Muscle of back (tissue), 11 donors: ENCODE data around the gene CSH1. TPM values are rescaled to one million over a fixed set of nuclear protein-coding genes. Genes with fewer than 3 reads are reported as not detected.
"Not testable (repeated sequence)": the region's sequence is repeated elsewhere in the genome, so short reads cannot be mapped to it uniquely, and the experiment has no call there.

ENCODE experiments used
- DNase-seq, 3 donors: peaks; one replicate each; pipeline versions ENCODE4 v3.0.0 to v3.0.0-alpha.2; 2013
- polyA plus RNA-seq, 10 donors: library from polyadenylated mRNA; unstranded; fragments of 120-200 nt; gene quantifications; one replicate each; pipeline ENCODE4 v1.2.1, GENCODE V29; 2013; ENCODE audit not compliant: insufficient read length in 10 of 10

The CSH1 gene
- polyA plus RNA-seq, 10 donors = 2.0 to 42.4 (median 7.8) TPM; not detected in 1

DNA sequence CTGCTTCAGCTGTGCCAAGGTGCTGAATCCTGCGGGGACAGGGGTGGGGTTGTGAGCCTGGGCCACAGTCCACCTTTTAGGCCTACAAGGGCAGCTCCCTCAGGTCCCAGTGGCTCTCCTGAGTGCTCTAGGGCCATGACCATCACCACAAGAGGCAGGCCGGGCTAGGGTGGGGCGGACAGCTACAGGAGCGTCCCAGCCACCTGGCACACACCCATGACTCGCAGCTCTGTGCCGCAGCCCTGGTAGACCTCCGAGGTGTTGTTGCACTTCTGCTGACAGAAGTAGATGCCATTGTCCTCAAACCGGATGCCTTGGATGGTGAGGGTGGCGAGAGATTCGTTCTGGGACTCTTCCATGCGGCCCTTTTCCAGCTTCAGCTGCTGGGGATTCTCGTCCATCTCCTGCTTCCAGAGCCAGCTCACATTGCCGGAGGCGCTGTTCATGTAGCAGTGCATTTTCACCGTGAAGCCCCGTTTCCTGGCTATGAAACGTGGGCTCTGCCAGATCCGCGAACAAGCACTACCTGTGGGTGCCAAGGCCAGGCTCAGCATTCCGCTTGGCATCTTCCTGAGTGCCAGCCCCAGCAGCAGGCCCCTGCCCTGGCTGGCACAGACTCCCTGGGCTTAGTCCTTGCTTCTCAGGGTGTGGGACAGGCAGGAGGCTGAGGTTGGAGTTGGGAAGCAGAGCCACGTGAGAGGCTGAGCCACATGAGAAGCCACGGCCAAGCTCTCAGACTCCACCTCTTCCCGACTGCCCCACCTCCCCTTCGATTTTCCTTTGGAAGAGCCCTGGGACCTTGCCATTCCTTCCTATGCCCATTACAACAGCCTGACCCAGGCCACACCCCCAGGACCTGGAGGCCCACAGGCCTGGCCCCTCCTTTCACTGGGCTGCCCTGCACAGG is 33.7 kb upstream of the CSH1 start:
- no peak for DNase-seq

DNA sequence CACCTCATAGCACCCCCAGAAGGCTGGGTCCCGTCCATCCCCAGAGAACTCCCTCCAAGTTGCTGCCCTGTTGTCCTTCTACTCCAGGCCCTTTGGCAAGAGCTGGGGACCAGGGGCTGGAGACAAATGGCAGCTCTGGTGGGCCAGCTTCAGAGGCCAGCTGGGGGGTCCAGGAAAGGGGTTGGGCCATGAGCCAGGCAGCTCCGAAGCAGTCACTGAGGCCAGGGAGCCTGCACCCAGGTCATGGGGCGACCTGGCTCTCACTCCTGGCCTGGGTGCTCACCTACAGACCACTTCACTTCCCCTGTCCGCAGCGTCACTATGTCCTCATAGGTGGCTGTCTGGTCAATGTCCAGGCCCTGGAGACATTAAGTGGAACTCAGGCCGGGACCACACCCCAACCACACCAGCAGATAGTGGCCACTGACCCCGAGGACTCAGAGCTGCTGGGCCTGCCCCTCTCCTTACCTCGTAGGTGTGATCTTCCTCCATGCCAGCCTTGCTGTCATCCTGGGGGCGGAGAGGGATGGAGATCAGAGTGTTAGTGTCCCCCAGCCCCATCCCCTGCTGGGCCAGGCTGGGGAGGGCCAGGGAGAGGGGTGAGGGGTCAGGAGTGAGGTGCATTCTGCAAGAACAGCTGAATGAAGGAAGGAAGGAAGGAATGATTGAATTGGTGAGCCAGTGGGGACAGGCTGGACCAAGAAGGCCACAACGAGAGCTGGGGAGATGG is 32.8 kb upstream of the CSH1 start:
- no peak for DNase-seq

DNA sequence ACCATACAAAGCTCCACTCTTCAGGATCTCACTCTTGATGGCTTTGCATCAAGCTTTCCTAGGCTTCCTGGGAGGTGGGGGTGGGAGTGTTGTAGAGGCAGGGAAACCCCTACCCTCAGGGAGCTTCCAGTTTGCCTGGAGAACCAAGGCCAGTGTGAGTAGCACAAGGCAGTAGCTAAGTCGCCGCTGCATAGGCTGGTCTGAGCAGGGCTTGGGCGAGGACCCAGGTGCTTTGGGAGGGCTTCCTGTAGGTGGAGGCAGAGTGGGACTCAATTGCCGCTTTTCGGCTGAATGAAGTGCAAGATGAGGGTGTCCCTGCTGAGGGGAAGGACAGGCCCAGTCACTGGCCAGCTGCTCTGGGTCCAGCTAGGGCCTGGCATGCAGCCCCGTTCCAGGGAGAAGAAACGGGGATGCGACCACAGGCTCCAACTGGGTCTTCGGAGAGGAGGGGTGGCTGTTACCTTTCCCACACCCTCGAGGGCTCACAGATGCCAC is 31.8 kb upstream of the CSH1 start:
- DNase-seq = no peak

DNA sequence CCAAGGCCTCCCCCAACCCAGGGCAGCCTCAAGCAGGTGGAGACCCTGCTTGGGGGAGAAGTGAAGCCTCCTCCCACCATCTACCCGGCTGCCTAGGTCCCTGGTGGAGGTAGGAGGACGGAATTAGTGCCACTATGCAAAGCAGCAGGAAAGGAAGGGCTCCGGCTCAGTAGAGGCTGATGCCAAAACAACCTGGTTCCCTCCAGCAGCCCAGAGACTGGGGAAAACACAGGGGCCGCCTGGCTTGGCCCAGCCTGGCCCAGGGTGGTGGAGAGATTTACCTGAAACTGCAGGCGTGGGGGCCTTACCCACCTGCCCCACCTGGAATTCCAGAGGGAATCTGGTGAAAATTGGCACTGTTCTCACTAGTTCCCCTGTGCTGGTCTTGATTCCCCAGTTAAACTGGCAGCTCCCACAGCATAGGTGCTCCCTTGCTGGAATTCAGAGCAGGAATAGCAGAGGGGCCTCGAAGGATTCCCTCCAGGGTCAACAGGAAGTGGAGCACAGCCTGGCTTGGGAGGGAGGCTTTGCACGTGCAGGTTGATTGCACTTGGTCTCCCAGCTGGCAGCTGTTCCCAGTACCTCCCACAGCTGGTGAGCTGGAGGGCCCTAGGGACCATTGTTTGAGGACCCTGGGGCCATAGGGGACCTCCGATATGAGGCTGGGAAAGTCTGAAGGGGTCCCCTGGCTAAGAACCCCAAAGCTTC is 31.2 kb upstream of the CSH1 start:
- no peak for DNase-seq

DNA sequence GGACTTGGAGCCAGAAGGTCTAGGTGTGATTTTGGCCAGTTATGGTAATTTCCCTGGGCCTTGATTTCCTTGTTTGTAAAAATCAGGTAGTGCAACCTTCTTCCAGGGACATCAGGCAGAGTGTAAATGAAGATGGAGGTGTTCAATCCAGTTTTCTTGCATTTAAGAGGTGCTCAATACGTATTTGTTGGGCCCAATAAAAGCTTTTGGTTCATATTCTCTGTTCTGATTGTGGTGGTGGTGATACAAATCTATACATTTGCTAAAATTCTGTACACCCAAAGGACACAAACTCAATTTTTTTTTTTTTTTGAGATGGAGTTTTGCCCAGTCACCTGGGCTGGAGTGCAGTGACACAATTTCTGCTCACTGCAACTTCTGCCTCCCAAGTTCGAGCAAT is 29.8 kb upstream of the CSH1 start:
- DNase-seq = no peak

DNA sequence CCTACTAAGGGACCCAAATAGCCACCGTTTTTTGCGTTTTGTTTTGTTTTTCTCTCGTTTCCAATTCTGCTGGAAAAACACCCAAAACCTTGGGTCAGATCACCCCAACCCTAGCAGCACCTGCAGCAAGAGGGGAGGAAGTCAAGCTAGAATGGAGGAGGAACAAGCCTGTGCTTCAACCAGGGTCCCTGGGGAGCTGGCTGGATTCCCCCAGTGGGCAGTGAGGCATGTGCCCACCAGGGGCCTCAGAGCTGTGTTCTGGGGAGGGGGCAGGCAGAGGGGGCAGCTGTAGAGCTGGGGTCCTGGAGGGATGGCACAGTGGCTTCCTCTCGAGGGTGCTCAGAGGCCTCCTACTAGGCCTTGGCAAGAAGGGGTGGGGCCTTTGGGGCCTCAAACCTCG is 29.2 kb upstream of the CSH1 start:
- no peak for DNase-seq

DNA sequence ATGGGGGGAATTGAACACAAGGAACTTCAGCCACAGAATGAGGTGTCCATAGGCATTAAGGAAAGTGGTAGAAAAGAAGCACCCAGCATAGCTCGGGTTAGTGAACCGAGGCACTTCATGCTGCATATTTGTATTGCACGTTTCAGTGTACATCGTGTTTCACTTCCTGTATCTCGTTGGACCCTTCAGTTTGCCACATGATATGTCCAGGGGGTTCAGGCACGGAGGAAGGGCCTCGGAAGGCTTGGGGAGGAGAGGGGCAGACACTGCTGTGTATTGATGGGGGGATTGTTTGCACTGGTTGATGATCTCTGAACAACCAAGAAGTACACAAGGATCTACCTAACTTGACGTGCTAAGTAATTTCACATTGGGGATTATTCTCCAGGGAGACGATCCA is 26.0 kb upstream of the CSH1 start:
- DNase-seq = not testable (repeated sequence)

DNA sequence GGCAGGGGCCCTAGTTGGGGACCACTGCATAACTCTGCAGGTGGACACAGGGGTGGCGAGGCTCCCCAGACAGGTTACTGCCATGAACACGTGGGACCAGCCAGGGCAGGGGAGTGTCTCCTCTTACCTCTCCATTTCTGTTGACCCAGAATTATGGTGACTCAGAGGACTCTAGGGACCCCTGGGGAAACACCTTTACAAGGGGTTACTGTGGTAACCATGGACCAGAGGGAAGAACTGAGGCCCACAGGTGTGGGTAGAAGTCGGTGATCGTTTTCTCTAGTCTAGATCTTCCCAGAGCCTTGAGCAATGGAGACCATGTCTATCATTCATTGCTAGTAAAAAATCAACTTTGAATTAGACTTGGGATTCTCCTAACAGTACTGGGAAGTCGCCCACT is 24.4 kb upstream of the CSH1 start:
- not testable (repeated sequence) for DNase-seq

DNA sequence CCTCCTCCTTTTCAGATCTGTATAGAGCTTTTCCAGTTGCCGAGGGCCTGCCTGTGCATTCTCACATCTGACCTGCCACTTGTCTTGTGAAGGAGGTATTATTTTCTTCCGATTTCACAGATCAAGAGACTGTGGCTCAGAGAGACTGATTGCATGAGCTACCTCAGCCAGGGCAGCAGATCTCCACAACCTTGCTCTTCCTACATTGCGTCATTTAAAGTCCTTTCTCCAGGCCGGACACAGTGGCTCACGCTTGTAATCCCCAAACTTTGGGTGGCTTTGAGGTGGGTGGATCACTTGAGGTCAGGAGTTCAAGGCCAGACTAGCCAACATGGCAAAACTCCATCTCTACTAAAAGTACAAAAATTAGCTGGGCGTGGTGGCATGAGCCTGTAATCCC is 23.7 kb upstream of the CSH1 start:
- not testable (repeated sequence) for DNase-seq

DNA sequence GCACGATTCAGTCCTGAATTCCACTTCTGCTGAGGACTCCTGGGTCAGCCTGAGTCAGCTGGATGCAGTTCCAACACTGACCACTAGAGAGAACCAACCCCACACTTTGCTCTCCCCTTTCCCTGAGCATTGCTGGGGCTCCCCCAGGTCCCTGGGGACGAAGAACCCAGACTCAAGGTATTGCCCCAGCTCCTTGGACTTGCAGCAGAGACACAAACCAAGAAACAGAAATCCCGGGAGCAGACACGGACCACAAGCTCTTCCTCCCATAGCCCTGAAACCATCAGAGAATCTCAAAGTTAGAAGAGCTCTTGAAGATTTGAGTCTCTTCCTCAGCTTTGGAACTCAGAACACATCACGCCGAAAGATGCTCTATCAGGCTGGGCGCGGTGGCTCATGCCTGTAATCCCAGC is 22.9 kb upstream of the CSH1 start:
- DNase-seq = peak; percentile 32 to 72 (median 49)

DNA sequence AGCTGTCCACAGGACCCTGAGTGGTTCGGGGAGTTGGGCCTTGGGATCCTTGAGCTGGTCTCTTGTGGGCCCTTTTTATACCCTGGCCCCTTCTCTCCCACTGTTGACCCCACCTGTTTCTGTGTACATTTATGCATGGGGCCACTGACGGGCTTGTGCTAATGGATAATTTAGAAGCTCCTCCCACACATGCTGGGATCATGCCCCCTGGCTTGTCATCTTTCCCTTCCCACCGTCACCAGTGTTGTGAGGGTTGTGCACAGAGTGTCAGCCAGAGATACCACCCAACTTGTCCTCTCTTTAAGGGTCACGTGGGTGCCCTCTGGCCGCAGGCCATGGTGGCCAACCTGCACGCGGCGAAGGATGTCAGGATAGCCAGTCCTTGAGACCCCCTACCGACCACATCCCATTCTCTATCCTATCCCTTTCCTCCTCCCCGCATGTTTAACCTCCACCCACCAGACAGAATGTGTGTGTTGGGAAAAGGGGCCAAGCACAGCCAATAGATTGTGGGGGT is 22.5 kb upstream of the CSH1 start, which contains the start of gene GH1:
GH1 (minus strand) TSS at position 51 of the 517 bp plus-strand sequence. CDS start 63 bp downstream, outside the sequence.
- DNase-seq = not testable (repeated sequence)

DNA sequence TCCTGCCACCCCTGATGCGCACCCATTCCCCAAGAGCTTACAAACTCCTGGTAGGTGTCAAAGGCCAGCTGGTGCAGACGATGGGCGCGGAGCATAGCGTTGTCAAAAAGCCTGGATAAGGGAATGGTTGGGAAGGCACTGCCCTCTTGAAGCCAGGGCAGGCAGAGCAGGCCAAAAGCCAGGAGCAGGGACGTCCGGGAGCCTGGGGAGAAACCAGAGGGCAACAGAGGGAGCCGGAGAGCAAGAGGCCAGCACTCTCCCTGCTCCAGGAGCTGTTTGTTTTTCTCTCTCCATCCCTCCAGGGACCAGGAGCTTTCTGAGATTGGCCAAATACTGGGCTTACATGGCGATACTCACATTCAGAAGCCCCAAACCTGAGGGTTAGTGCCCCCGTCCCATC is 21.9 kb upstream of the CSH1 start:
- no peak for DNase-seq

DNA sequence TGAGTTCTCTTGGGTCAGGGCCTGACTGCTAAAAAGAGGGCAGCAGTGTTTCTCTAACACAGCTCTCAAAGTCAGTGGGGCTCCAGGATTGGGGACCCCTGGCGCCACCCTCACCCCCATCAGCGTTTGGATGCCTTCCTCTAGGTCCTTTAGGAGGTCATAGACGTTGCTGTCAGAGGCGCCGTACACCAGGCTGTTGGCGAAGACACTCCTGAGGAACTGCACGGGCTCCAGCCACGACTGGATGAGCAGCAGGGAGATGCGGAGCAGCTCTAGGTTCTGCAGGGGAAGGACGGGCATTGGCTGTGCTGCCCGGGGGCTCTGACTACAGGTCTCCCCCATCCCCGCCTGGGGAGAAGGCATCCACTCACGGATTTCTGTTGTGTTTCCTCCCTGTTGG is 21.3 kb upstream of the CSH1 start:
- DNase-seq = no peak

DNA sequence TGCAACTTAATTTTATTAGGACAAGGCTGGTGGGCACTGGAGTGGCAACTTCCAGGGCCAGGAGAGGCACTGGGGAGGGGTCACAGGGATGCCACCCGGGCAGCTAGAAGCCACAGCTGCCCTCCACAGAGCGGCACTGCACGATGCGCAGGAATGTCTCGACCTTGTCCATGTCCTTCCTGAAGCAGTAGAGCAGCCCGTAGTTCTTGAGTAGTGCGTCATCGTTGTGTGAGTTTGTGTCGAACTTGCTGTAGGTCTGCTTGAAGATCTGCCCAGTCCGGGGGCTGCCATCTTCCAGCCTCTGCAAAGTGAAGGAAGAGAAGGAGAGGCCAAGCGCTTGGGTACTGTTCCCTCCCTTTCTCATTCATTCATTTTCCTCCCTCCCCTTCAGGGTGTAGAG is 20.8 kb upstream of the CSH1 start:
- DNase-seq = not testable (repeated sequence)

DNA sequence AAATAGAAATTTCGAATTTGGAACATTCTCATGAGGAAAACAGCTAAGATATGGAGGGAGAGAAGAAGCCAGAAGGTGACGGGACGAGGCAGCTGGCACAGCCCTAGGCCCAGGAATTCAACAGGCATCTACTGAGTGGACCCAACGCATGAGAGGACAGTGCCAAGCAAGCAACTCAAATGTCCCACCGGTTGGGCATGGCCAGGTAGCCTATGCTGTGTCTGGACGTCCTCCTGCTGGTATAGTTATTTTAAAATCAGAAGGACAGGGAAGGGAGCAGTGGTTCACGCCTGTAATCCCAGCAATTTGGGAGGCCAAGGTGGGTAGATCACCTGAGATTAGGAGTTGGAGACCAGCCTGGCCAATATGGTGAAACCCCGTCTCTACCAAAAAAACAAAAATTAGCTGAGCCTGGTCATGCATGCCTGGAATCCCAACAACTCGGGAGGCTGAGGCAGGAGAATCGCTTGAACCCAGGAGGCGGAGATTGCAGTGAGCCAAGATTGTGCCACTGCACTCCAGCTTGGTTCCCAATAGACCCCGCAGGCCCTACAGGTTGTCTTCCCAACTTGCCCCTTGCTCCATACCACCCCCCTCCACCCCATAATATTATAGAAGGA is 20.3 kb upstream of the CSH1 start:
- no peak for DNase-seq

DNA sequence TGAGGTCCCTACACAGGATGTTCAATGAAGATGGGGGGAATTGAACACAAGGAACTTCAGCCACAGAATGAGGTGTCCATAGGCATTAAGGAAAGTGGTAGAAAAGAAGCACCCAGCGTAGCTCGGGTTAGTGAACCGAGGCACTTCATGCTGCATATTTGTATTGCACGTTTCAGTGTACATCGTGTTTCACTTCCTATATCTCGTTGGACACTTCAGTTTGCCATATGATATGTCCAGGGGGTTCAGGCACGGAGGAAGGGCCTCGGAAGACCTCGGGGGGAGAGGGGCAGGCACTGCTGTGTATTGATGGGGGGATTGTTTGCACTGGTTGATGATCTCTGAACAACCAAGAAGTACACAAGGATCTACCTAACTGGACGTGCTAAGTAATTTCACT is 19.4 kb upstream of the CSH1 start:
- not testable (repeated sequence) for DNase-seq

DNA sequence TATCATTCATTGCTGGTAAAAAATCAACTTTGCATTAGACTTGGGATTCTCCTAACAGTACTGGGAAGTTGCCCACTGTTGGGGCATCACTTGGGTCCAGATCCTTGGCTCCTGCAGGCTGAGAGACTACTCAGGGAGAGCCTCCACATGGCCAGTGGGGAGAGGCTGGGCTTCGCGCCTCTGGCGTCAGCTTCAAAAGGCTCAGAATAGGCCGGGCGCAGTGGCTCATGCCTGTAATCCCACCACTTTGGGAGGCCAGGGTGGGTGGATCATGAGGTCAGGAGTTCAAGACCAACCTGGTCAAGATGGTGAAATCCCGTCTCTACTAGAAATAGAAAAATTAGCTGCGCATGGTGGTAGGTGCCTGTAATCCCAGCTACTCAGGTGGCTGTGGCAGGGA is 18.1 kb upstream of the CSH1 start:
- no peak for DNase-seq

DNA sequence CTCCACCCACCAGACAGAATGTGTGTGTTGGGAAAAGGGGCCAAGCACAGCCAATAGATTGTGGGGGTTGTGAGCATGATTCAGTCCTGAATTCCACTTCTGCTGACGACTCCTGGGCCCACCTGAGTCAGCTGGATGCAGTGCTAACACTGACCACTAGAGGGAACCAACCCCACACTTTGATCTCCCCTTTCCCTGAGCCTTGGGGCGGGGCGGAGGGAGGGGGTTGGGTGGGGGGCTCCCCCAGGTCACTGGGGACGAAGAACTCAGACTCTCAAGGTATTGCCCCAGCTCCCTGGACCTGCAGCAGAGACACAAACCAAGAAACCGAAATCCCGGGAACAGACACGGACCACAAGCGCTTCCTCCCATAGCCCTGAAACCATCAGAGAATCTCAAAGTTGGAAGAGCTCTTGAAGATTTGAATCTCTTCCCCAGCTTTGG is 15.3 kb upstream of the CSH1 start:
- no peak for DNase-seq

DNA sequence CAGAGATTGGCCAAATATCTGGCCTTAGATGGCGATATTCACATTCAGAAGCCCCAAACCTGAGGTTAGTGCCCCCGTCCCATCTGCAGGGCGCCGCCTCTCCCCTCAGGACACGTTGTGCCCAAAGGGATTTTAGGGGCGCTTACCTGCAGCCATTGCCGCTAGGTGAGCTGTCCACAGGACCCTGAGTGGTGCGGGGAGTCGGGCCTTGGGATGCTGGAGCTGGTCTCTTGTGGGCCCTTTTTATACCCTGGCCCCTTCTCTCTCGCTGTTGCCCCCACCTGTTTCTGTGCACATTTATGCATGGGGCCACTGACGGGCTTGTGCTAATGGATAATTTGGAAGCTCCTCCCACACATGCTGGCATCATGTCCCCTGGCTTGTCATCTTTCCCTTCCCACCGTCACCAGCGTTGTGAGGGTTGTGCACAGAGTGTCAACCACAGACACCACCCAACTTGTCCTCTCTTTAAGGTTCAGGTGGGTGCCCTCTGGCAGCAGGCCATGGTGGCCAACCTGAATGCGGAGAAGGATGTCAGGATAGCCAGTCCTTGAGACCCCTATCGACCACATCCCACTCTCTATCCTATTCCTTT is 14.8 kb upstream of the CSH1 start, which contains the start of gene CSHL1:
CSHL1 (minus strand) TSS at position 218 of the 595 bp plus-strand sequence; CDS start at position 156, 62 bp downstream.
- DNase-seq = no peak

DNA sequence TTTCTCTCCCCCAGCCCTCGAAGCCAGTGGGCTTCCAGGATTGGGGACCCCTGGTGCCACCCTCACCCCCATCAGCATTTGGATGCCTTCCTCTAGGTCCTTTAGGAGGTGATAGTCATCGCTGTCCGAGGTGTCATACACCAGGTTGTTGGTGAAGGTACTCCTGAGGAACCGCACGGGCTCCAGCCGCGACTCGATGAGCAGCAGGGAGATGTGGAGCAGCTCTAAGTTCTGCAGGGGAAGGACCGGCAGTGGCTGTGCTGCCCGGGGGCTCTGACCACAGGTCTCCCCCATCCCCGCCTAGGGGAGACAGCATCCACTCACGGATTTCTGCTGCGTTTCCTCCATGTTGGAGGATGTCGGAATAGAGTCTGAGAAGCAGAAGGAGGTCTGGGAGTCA is 13.7 kb upstream of the CSH1 start:
- DNase-seq = no peak

DNA sequence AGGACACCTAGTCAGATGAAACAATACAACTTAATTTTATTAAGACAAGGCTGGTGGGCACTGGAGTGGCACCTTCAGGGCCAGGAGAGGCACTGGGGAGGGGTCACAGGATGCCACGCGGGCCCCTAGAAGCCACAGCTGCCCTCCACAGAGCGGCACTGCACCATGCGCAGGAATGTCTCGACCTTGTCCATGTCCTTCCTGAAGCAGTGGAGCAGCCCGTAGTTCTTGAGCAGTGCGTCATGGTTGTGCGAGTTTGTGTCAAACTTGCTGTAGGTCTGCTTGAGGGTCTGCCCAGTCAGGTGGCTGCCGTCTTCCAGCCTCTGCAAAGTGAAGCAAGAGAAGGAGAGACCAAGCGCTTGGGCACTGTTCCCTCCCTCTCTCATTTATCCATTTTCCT is 13.2 kb upstream of the CSH1 start:
- not testable (repeated sequence) for DNase-seq
